SU-DHL-6 (cell line): Measurements from ENCODE around the gene MRM2.

Experiments
- H2AFZ ChIP-seq: fragments of 200-600 bp; sonication (generic); 2 replicates; pipeline ENCODE4 v1.6.1; 2014; ENCODE audit warnings: low read depth, mild to moderate bottlenecking, moderate library complexity, mixed read lengths, antibody characterized with exemption, low read length; ENCODE audit not compliant: severe bottlenecking
- H3F3A ChIP-seq: fragments of 200-600 bp; shearing (Covaris generic); 2 replicates; pipeline ENCODE4 v1.6.0; 2016; ENCODE audit warnings: antibody characterized with exemption, mild to moderate bottlenecking; ENCODE audit not compliant: insufficient read depth
- H3K27ac ChIP-seq: fragments of 200-600 bp; sonication (generic); 2 replicates; pipeline ENCODE4 v1.5.1; 2016; ENCODE audit warnings: low read depth, mild to moderate bottlenecking, low read length, moderate library complexity, mixed read lengths
- H3K27me3 ChIP-seq: fragments of 200-600 bp; sonication (generic), shearing (Covaris generic); 2 replicates; pipeline ENCODE4 v1.6.0; 2014; ENCODE audit warnings: mild to moderate bottlenecking, low read length
- H3K36me3 ChIP-seq: fragments of 200-600 bp; sonication (generic); 2 replicates; pipeline ENCODE4 v1.6.1; 2014; ENCODE audit warnings: mild to moderate bottlenecking, low read length, mixed read lengths
- H3K4me2 ChIP-seq: fragments of 300-600, 200-600 bp; shearing (Covaris generic), sonication (generic); 2 replicates; pipeline ENCODE4 v1.6.0; 2014; ENCODE audit warnings: low read length, low read depth, mild to moderate bottlenecking; ENCODE audit not compliant: poor library complexity, severe bottlenecking
- H3K4me3 ChIP-seq: fragments of 200-600 bp; sonication (generic); 2 replicates; pipeline ENCODE4 v1.5.1; 2014; ENCODE audit warnings: antibody characterized with exemption, low read length, mild to moderate bottlenecking, mixed read lengths; ENCODE audit not compliant: insufficient read depth, poor library complexity, severe bottlenecking
- H3K79me2 ChIP-seq: fragments of 200-600 bp; sonication (generic); 2 replicates; pipeline ENCODE4 v1.6.1; 2014; ENCODE audit warnings: mild to moderate bottlenecking, low read length, moderate library complexity; ENCODE audit not compliant: insufficient read depth
- H3K9ac ChIP-seq: fragments of 200-600 bp; sonication (generic); 2 replicates; pipeline ENCODE4 v1.7.0; 2014; ENCODE audit warnings: mild to moderate bottlenecking, low read length
- H3K9me2 ChIP-seq: fragments of 200-600 bp; sonication (generic); replicated peaks from 2 replicates; pipeline ENCODE4 v1.6.1; 2014; ENCODE audit warnings: low read length; ENCODE audit not compliant: insufficient read depth
- H3K9me3 ChIP-seq: fragments of 200-600 bp; sonication (generic); 2 replicates; pipeline ENCODE4 v1.6.1; 2014; ENCODE audit warnings: low read length, mixed read lengths; ENCODE audit not compliant: insufficient read depth
- H4K20me1 ChIP-seq: fragments of 200-600 bp; sonication (generic); 2 replicates; pipeline ENCODE4 v1.6.1; 2014; ENCODE audit warnings: low read depth, mild to moderate bottlenecking, antibody characterized with exemption, low read length, moderate library complexity, mixed read lengths
- EZH2phosphoT487 ChIP-seq: fragments of 200-600 bp; sonication (generic), shearing (Covaris generic); conservative IDR thresholded peaks from 2 replicates; pipeline ENCODE4 v1.6.1; 2018; ENCODE audit warnings: mild to moderate bottlenecking, antibody characterized with exemption, low read length, moderate library complexity, mixed read lengths
- TF ChIP-seq, protein P1 (sequence below): fragments of 200-600 bp; sonication (generic); IDR thresholded peaks from one replicate; pipeline ENCODE4 v1.5.1; 2017; ENCODE audit warnings: antibody characterized with exemption, mild to moderate bottlenecking, low read length, moderate library complexity; ENCODE audit not compliant: insufficient read depth, poor library complexity, severe bottlenecking

Gene MRM2

DNA sequence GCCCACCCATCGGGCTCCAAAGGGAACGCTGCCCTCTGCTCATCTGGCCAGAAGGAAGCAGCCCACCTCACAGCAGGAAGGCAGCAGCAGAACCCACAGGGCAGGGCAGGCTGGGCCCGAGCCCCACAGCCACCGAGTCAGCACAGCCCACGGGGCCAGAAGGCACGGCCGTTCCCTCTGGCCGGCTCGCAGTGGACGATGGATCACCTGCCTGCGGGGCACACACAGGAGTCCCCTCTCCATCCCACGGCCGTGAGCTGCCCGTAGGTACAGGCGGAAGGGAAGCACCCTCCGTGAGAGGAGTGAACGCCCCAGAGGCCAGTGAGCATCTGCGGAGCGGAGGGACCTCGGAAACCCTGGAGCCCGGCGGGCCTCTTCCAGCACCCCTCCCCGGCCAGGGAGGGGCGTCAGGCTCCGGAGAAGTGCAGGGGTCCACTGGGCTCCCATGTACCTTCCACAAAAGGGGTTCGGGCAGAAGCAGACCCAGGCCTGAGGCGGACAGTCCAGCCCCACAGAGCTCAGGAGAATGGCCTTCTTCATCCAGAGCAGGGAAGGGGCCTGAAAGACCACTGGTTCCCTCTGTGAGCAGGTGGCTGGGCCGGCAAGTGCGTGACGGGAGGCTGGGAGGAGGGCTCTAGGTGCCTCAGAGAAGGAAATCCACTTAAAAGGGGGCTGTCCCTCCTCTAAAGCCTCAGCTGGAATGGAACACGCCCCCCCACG is 11.7 kb upstream of the MRM2 start:
- Histone ChIP-seq H3K4me3 (no peak overlapping the region), H3K9me3 (no peaks in the 10 kb centered on the region), H3K9ac (no peak overlapping the region), H3K79me2 (no peaks in the 10 kb centered on the region), H3F3A (peaks cover 4% of the 10 kb centered on the region; the same call in 1 of the 2 replicates), H3K4me2 (no peak overlapping the region), H3K27me3 (no peaks in the 10 kb centered on the region), H2AFZ (no peak overlapping the region), H3K9me2 (no peaks in the 10 kb centered on the region), H3K36me3 (no peaks in the 10 kb centered on the region), H4K20me1 (no peaks in the 10 kb centered on the region), H3K27ac (no peak overlapping the region)
- TF ChIP-seq, protein P1, sequence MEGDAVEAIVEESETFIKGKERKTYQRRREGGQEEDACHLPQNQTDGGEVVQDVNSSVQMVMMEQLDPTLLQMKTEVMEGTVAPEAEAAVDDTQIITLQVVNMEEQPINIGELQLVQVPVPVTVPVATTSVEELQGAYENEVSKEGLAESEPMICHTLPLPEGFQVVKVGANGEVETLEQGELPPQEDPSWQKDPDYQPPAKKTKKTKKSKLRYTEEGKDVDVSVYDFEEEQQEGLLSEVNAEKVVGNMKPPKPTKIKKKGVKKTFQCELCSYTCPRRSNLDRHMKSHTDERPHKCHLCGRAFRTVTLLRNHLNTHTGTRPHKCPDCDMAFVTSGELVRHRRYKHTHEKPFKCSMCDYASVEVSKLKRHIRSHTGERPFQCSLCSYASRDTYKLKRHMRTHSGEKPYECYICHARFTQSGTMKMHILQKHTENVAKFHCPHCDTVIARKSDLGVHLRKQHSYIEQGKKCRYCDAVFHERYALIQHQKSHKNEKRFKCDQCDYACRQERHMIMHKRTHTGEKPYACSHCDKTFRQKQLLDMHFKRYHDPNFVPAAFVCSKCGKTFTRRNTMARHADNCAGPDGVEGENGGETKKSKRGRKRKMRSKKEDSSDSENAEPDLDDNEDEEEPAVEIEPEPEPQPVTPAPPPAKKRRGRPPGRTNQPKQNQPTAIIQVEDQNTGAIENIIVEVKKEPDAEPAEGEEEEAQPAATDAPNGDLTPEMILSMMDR = no peak

- H2AFZ ChIP-seq = no peak overlapping the region
- H3F3A ChIP-seq = no peaks in the 10 kb centered on the region
- no peaks in the 10 kb centered on the region for H3K9me3 ChIP-seq
- H3K4me3 ChIP-seq = no peak overlapping the region
- H3K9ac ChIP-seq = no peak overlapping the region
- no peaks in the 10 kb centered on the region for H4K20me1 ChIP-seq
- no peaks in the 10 kb centered on the region for H3K9me2 ChIP-seq
- H3K27ac ChIP-seq = no peak overlapping the region
- H3K27me3 ChIP-seq = no peaks in the 10 kb centered on the region
- no peak overlapping the region for H3K4me2 ChIP-seq
- H3K79me2 ChIP-seq = no peaks in the 10 kb centered on the region
- H3K36me3 ChIP-seq = no peaks in the 10 kb centered on the region
- TF ChIP-seq, protein P1 = no peak
- TF ChIP-seq EZH2phosphoT487 = no peak
These were observed 11.0 kb upstream of the MRM2 start for GRCh38 chr7:2253021-2253420.

DNA sequence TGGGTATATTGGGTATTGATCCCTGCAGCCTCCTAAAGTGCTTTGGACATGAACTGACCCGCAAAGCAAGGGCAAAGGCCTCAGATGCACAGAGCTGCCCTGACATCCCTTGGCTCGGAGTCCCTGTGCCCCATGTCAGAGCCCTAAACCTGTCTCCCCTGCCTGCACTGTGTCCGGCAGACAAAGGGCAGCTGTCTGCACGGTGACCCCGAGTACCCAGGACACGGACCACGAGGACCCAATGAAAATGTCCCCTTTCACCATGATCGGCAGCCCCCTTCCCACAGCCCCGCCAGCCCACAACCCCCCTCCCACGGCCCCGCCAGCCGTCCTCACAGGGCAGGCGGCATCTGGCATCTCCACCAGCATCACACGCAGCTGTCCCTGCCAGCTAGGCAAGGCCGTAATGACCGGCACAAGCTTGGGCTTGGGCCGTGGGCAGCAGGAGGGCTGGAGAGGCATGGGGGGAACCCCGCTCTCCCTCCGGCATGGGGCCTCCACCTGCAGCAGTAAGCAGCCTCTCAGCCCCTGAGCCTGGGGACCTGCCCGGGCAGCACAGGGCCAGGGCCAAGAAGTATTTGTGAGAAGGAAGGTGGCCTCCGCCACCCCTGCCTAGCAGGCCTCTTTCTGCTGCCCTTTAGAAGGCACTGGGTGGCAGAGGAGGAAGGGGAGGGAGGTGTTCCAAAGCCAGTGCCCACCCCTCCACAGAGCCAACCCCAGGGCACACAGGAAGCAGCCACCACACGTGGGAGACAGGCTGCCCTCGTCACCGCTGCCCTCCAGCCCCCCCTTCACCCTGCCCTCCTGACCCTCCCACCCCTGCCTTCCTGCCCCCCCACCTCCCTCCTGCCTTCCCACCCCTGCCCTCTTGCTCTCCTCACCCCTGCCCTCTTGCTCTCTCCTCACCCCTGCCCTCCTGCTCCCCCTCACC is 10.1 kb upstream of the MRM2 start:
- TF ChIP-seq, protein P1 = no peak
- no peak for TF ChIP-seq EZH2phosphoT487
- H3K9me2 ChIP-seq = no peaks in the 10 kb centered on the region

More for the DNA sequence above, 10.1 kb upstream of the MRM2 start:
- Histone ChIP-seq H3K4me2 (no peak overlapping the region), H3K9me3 (no peaks in the 10 kb centered on the region), H3K27me3 (no peaks in the 10 kb centered on the region), H4K20me1 (no peaks in the 10 kb centered on the region), H2AFZ (no peak overlapping the region), H3K4me3 (no peak overlapping the region), H3K27ac (no peak overlapping the region), H3K79me2 (no peaks in the 10 kb centered on the region), H3F3A (no peaks in the 10 kb centered on the region), H3K36me3 (no peaks in the 10 kb centered on the region), H3K9ac (no peak overlapping the region)
